ENCODE data around the gene ANKRD16.
"Not testable (repeated sequence)": the region's sequence is repeated elsewhere in the genome, so short reads cannot be mapped to it uniquely, and the experiment has no call there.

Gene ANKRD16

GRCh38 chr10:5902511-5903274 is 13.0 kb upstream of the ANKRD16 start:
- DNase-seq, result no peak

- no peak for DNase-seq
These were observed 10.6 kb upstream of the ANKRD16 start for GRCh38 chr10:5900247-5900646.

- DNase-seq, result no peak
These were observed 8.5 kb upstream of the ANKRD16 start for GRCh38 chr10:5898163-5898562.

GRCh38 chr10:5897504-5897903 is 7.8 kb upstream of the ANKRD16 start:
- no peak for DNase-seq

- DNase-seq, result no peak
These were observed 7.3 kb upstream of the ANKRD16 start for GRCh38 chr10:5897053-5897340.

- no peak for DNase-seq
These were observed 6.7 kb upstream of the ANKRD16 start for GRCh38 chr10:5896208-5897052.

- no peak for DNase-seq
These were observed 6.1 kb upstream of the ANKRD16 start for GRCh38 chr10:5895804-5896203.

GRCh38 chr10:5895365-5895764 is 5.7 kb upstream of the ANKRD16 start:
- DNase-seq, result no peak

GRCh38 chr10:5894873-5895272 is 5.2 kb upstream of the ANKRD16 start:
- no peak for DNase-seq

GRCh38 chr10:5894403-5894802 is 4.7 kb upstream of the ANKRD16 start:
- no peak for DNase-seq

- DNase-seq, result no peak
These were observed 3.6 kb upstream of the ANKRD16 start for GRCh38 chr10:5893321-5893720.

- no peak for DNase-seq
These were observed 2.3 kb upstream of the ANKRD16 start for GRCh38 chr10:5892007-5892406.

- no peak for DNase-seq
These were observed 1.3 kb upstream of the ANKRD16 start for GRCh38 chr10:5891009-5891408.

GRCh38 chr10:5890452-5890915 is 791 bp upstream of the ANKRD16 start:
- peak; percentile 49 for DNase-seq

GRCh38 chr10:5888843-5889623 is 660 bp downstream of the ANKRD16 start:
- peak; percentile 34 for DNase-seq

- peak; percentile 54 for DNase-seq
These were observed 1.3 kb downstream of the ANKRD16 start for GRCh38 chr10:5888351-5888750.

- no peak for DNase-seq
These were observed 2.1 kb downstream of the ANKRD16 start for GRCh38 chr10:5887641-5888040.

GRCh38 chr10:5887029-5887428 is 2.7 kb downstream of the ANKRD16 start:
- DNase-seq, result no peak

GRCh38 chr10:5885619-5886018 is 4.1 kb downstream of the ANKRD16 start:
- no peak for DNase-seq

- DNase-seq, result no peak
These were observed 6.7 kb downstream of the ANKRD16 start for GRCh38 chr10:5882961-5883360.

GRCh38 chr10:5877041-5877440 is 12.7 kb downstream of the ANKRD16 start:
- not testable (repeated sequence) for DNase-seq

- DNase-seq, result no peak
These were observed 13.4 kb downstream of the ANKRD16 start for GRCh38 chr10:5876181-5876768.

- peak; percentile 69 for DNase-seq
These were observed 16.1 kb downstream of the ANKRD16 start for GRCh38 chr10:5873515-5873995.
